Left colon (tissue), 2 donors: Measurements from ENCODE around the gene TRPV4. TPM values are rescaled to one million over a fixed set of nuclear protein-coding genes. Genes with fewer than 3 reads are reported as not detected.

Experiments
- ATAC-seq: fragments of 200-7000 bp; cut with Tn5 transposase; one replicate; pipeline ENCODE4 v1.9.1; 2020; ENCODE audit warnings: mild to moderate bottlenecking, moderate library complexity
- DNase-seq, 2 donors: peaks; one replicate each; pipeline ENCODE4 v3.0.0-alpha.2; 2020
- intact Hi-C, 2 donors: fragments of 100-400 bp; cut with DNase I in 1 of 2; cut with micrococcal nuclease in 1 of 2; formaldehyde crosslinking; loops; one replicate each; pipeline versions ENCODE4 v1.11.2 to v1.14.0; 2022; cut with DNase I, micrococcal nuclease
- total RNA-seq, 2 donors: library from RNA; stranded (reverse); fragmentation: NEBNext Ultra II Directional; extraction: Animal tissue kit (Norgen Biotek cat#: 25700); gene quantifications; one replicate each; pipeline ENCODE4 v1.2.1, GENCODE V29; 2021
- donor health status: DM: no; HTN: no; CAD: no.
- donor health status: DM: yes; HTN: yes; CAD: no.

The TRPV4 gene
- total RNA-seq, 2 donors from 2014 or later = 0.09 to 0.36 TPM

GRCh38 chr12:109770861-109771670 lies 62.1 kb downstream of the TRPV4 start:
- no peak for DNase-seq
- intact Hi-C loops = loop anchor here in 1 of 2 donors (5.0 to 10.0 kb wide), 2 partner anchors 174 to 256 kb away; no protein-coding TSS in a partner anchor
- no peak for ATAC-seq

GRCh38 chr12:109770104-109770860 lies 62.9 kb downstream of the TRPV4 start:
- ATAC-seq (no peak), DNase-seq (no peak)
- intact Hi-C loops = loop anchor here in 1 of 2 donors (5.0 to 10.0 kb wide), 2 partner anchors 173 to 255 kb away; no protein-coding TSS in a partner anchor

GRCh38 chr12:109768901-109769670 lies 64.1 kb downstream of the TRPV4 start:
- intact Hi-C loops = no loop called here
- DNase-seq (no peak), ATAC-seq (no peak)

GRCh38 chr12:109767991-109768900 lies 65.0 kb downstream of the TRPV4 start:
- intact Hi-C loops = no loop called here
- DNase-seq = no peak
- ATAC-seq = no peak

- intact Hi-C loops = no loop called here
- no peak for DNase-seq
- ATAC-seq = no peak
Measured at GRCh38 chr12:109767456-109767855, 65.7 kb downstream of the TRPV4 start.

GRCh38 chr12:109766251-109766778 lies 66.9 kb downstream of the TRPV4 start:
- DNase-seq = no peak
- no peak for ATAC-seq
- intact Hi-C loops = no loop called here

GRCh38 chr12:109765446-109765810 lies 67.8 kb downstream of the TRPV4 start:
- no peak for DNase-seq
- no peak for ATAC-seq
- intact Hi-C loops = no loop called here

- no peak for DNase-seq
- intact Hi-C loops = no loop called here
- ATAC-seq = no peak
Measured at GRCh38 chr12:109764776-109765445, 68.3 kb downstream of the TRPV4 start.

GRCh38 chr12:109764123-109764522 lies 69.1 kb downstream of the TRPV4 start:
- ATAC-seq = no peak
- no peak for DNase-seq
- intact Hi-C loops = no loop called here

GRCh38 chr12:109763201-109763841 lies 69.9 kb downstream of the TRPV4 start:
- DNase-seq (no peak), ATAC-seq (peak; percentile 95)
- intact Hi-C loops = no loop called here

GRCh38 chr12:109762673-109763191 lies 70.5 kb downstream of the TRPV4 start:
- no peak for DNase-seq
- ATAC-seq = peak; percentile 26
- intact Hi-C loops = no loop called here

GRCh38 chr12:109762071-109762672 lies 71.0 kb downstream of the TRPV4 start:
- intact Hi-C loops = no loop called here
- no peak for DNase-seq
- no peak for ATAC-seq

GRCh38 chr12:109760930-109761921 lies 72.0 kb downstream of the TRPV4 start:
- DNase-seq (no peak), ATAC-seq (no peak)
- intact Hi-C loops = no loop called here

- intact Hi-C loops = no loop called here
- ATAC-seq = peak; percentile 63
- DNase-seq = peak in 1 of 2 donors; percentile 65
Measured at GRCh38 chr12:109760031-109760929, 72.9 kb downstream of the TRPV4 start.
